ENCODE results near the gene UBAC2.
A peak's percentile ranks its signal among the peaks of the same experiment; 100 is the strongest.
"Not testable (repeated sequence)": the region's sequence is repeated elsewhere in the genome, so short reads cannot be mapped to it uniquely, and the experiment has no call there.

The UBAC2 gene

GRCh38 chr13:99225078-99225477, 24.4 kb downstream of the UBAC2 start:
- WGBS, 2 experiments (ENCODE audit: insufficient coverage in 2 of 2) = 80 to 100% methylated on average over 1 of the region's 4 CpGs
- H3K4me1 ChIP-seq (ENCODE audit: control insufficient read depth, insufficient read depth, low read length, poor library complexity, severe bottlenecking) = no peaks in the 10 kb centered on the region
- no peak overlapping the region for H3K4me3 ChIP-seq (ENCODE audit: extremely low read depth, insufficient read depth, low read length, poor library complexity, severe bottlenecking)
- H3K27ac ChIP-seq (ENCODE audit: low read depth, low read length, severe bottlenecking) = no peak overlapping the region
- H3K9me3 ChIP-seq (ENCODE audit: control insufficient read depth, low read length) = no peaks in the 10 kb centered on the region
- peaks cover 13% of the 10 kb centered on the region for H3K36me3 ChIP-seq (ENCODE audit: control insufficient read depth, insufficient read depth, low read length)

- WGBS, 2 experiments (ENCODE audit: insufficient coverage in 2 of 2) = 63 to 100% methylated on average over 1 to 2 of the region's 2 CpGs
- H3K27ac ChIP-seq (ENCODE audit: low read depth, low read length, severe bottlenecking) = no peak overlapping the region
- H3K36me3 ChIP-seq (ENCODE audit: control insufficient read depth, insufficient read depth, low read length) = peaks cover 11% of the 10 kb centered on the region
- no peaks in the 10 kb centered on the region for H3K9me3 ChIP-seq (ENCODE audit: control insufficient read depth, low read length)
- H3K4me3 ChIP-seq (ENCODE audit: extremely low read depth, insufficient read depth, low read length, poor library complexity, severe bottlenecking) = no peak overlapping the region
- H3K4me1 ChIP-seq (ENCODE audit: control insufficient read depth, insufficient read depth, low read length, poor library complexity, severe bottlenecking) = no peaks in the 10 kb centered on the region
Observed at GRCh38 chr13:99226513-99226912, 25.9 kb downstream of the UBAC2 start.

GRCh38 chr13:99227331-99227900, 26.8 kb downstream of the UBAC2 start:
- H3K4me1 ChIP-seq (ENCODE audit: control insufficient read depth, insufficient read depth, low read length, poor library complexity, severe bottlenecking) = no peaks in the 10 kb centered on the region
- H3K9me3 ChIP-seq (ENCODE audit: control insufficient read depth, low read length) = no peaks in the 10 kb centered on the region
- WGBS, 2 experiments (ENCODE audit: insufficient coverage in 2 of 2) = 87 to 100% methylated on average over 3 to 4 of the region's 6 CpGs
- H3K4me3 ChIP-seq (ENCODE audit: extremely low read depth, insufficient read depth, low read length, poor library complexity, severe bottlenecking) = no peak overlapping the region
- H3K27ac ChIP-seq (ENCODE audit: low read depth, low read length, severe bottlenecking) = no peak overlapping the region
- peaks cover 4% of the 10 kb centered on the region for H3K36me3 ChIP-seq (ENCODE audit: control insufficient read depth, insufficient read depth, low read length)

- 94 to 97% methylated on average over 6 to 10 of the region's 15 CpGs for WGBS, 2 experiments (ENCODE audit: insufficient coverage in 2 of 2)
- no peak overlapping the region for H3K4me3 ChIP-seq (ENCODE audit: extremely low read depth, insufficient read depth, low read length, poor library complexity, severe bottlenecking)
- no peaks in the 10 kb centered on the region for H3K4me1 ChIP-seq (ENCODE audit: control insufficient read depth, insufficient read depth, low read length, poor library complexity, severe bottlenecking)
- peak overlapping the region; percentile 30 for H3K27ac ChIP-seq (ENCODE audit: low read depth, low read length, severe bottlenecking)
- no peaks in the 10 kb centered on the region for H3K9me3 ChIP-seq (ENCODE audit: control insufficient read depth, low read length)
- peaks cover 4% of the 10 kb centered on the region for H3K36me3 ChIP-seq (ENCODE audit: control insufficient read depth, insufficient read depth, low read length)
Observed at GRCh38 chr13:99227909-99228688, 27.4 kb downstream of the UBAC2 start.

GRCh38 chr13:99228737-99229691, 28.4 kb downstream of the UBAC2 start:
- Histone ChIP-seq H3K36me3 (ENCODE audit: control insufficient read depth, insufficient read depth, low read length) (peaks cover 4% of the 10 kb centered on the region), H3K4me1 (ENCODE audit: control insufficient read depth, insufficient read depth, low read length, poor library complexity, severe bottlenecking) (no peaks in the 10 kb centered on the region), H3K4me3 (ENCODE audit: extremely low read depth, insufficient read depth, low read length, poor library complexity, severe bottlenecking) (no peak overlapping the region), H3K27ac (ENCODE audit: low read depth, low read length, severe bottlenecking) (peak overlapping the region; percentile 30), H3K9me3 (ENCODE audit: control insufficient read depth, low read length) (no peaks in the 10 kb centered on the region)
- WGBS, 2 experiments (ENCODE audit: insufficient coverage in 2 of 2) = 80 to 90% methylated on average over 8 to 11 of the region's 13 CpGs

- H3K9me3 ChIP-seq (ENCODE audit: control insufficient read depth, low read length); H3K4me1 ChIP-seq (ENCODE audit: control insufficient read depth, insufficient read depth, low read length, poor library complexity, severe bottlenecking); H3K36me3 ChIP-seq (ENCODE audit: control insufficient read depth, insufficient read depth, low read length); H3K4me3 ChIP-seq (ENCODE audit: extremely low read depth, insufficient read depth, low read length, poor library complexity, severe bottlenecking); H3K27ac ChIP-seq (ENCODE audit: low read depth, low read length, severe bottlenecking): not testable (repeated sequence)
- 94 to 96% methylated on average over 7 to 10 of the region's 12 CpGs for WGBS, 2 experiments (ENCODE audit: insufficient coverage in 2 of 2)
Observed at GRCh38 chr13:99230588-99230987, 29.9 kb downstream of the UBAC2 start.

- H3K9me3 ChIP-seq (ENCODE audit: control insufficient read depth, low read length) = no peaks in the 10 kb centered on the region
- no peak overlapping the region for H3K27ac ChIP-seq (ENCODE audit: low read depth, low read length, severe bottlenecking)
- H3K4me3 ChIP-seq (ENCODE audit: extremely low read depth, insufficient read depth, low read length, poor library complexity, severe bottlenecking) = no peak overlapping the region
- 93 to 100% methylated on average over 3 of the region's 3 CpGs for WGBS, 2 experiments (ENCODE audit: insufficient coverage in 2 of 2)
- no peaks in the 10 kb centered on the region for H3K4me1 ChIP-seq (ENCODE audit: control insufficient read depth, insufficient read depth, low read length, poor library complexity, severe bottlenecking)
- H3K36me3 ChIP-seq (ENCODE audit: control insufficient read depth, insufficient read depth, low read length) = no peaks in the 10 kb centered on the region
Observed at GRCh38 chr13:99230991-99231390, 30.3 kb downstream of the UBAC2 start.

GRCh38 chr13:99231721-99232120, 31.1 kb downstream of the UBAC2 start:
- H3K27ac ChIP-seq (ENCODE audit: low read depth, low read length, severe bottlenecking) = no peak overlapping the region
- H3K36me3 ChIP-seq (ENCODE audit: control insufficient read depth, insufficient read depth, low read length) = no peaks in the 10 kb centered on the region
- H3K4me3 ChIP-seq (ENCODE audit: extremely low read depth, insufficient read depth, low read length, poor library complexity, severe bottlenecking) = no peak overlapping the region
- WGBS, 2 experiments (ENCODE audit: insufficient coverage in 2 of 2) = 88 to 100% methylated on average over 1 of the region's 1 CpG
- H3K4me1 ChIP-seq (ENCODE audit: control insufficient read depth, insufficient read depth, low read length, poor library complexity, severe bottlenecking) = no peaks in the 10 kb centered on the region
- H3K9me3 ChIP-seq (ENCODE audit: control insufficient read depth, low read length) = no peaks in the 10 kb centered on the region

GRCh38 chr13:99237981-99238662, 37.5 kb downstream of the UBAC2 start:
- H3K27ac ChIP-seq (ENCODE audit: low read depth, low read length, severe bottlenecking) = no peak overlapping the region
- H3K4me3 ChIP-seq (ENCODE audit: extremely low read depth, insufficient read depth, low read length, poor library complexity, severe bottlenecking) = no peak overlapping the region
- H3K4me1 ChIP-seq (ENCODE audit: control insufficient read depth, insufficient read depth, low read length, poor library complexity, severe bottlenecking) = no peaks in the 10 kb centered on the region
- H3K36me3 ChIP-seq (ENCODE audit: control insufficient read depth, insufficient read depth, low read length) = peaks cover 30% of the 10 kb centered on the region
- WGBS, 2 experiments (ENCODE audit: insufficient coverage in 2 of 2) = 88 to 98% methylated on average over 6 of the region's 8 CpGs
- H3K9me3 ChIP-seq (ENCODE audit: control insufficient read depth, low read length) = no peaks in the 10 kb centered on the region

GRCh38 chr13:99246100-99246499, 45.4 kb downstream of the UBAC2 start:
- no peaks in the 10 kb centered on the region for H3K4me1 ChIP-seq (ENCODE audit: control insufficient read depth, insufficient read depth, low read length, poor library complexity, severe bottlenecking)
- H3K27ac ChIP-seq (ENCODE audit: low read depth, low read length, severe bottlenecking) = no peak overlapping the region
- WGBS, 2 experiments (ENCODE audit: insufficient coverage in 2 of 2) = 100% methylated on average over 1 of the region's 1 CpG
- H3K4me3 ChIP-seq (ENCODE audit: extremely low read depth, insufficient read depth, low read length, poor library complexity, severe bottlenecking) = no peak overlapping the region
- peaks cover 28% of the 10 kb centered on the region for H3K36me3 ChIP-seq (ENCODE audit: control insufficient read depth, insufficient read depth, low read length)
- H3K9me3 ChIP-seq (ENCODE audit: control insufficient read depth, low read length) = no peaks in the 10 kb centered on the region

All from mesodermal cell (in vitro differentiated cells).